ENCODE data around the gene SCARB2.

DNA sequence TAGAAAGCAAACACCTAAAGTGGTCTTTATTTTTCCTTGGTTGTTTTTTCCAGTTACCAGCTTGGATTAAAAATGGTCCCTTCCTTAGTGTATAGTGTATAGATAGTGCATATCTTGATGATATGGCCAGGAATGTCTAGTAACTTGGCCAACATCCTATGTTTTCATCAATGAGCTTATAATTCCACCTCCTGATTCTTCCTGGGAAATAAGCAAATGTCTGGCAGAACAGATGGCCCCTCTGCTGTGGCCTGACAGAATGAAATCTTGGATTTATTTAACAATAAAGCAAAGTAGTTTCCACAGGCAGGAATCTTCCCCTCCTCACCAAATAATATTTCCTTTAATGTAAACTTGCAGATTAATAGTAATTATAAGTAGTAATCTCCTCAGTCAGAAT, 6.1 kb downstream of the SCARB2 start:
- TF ChIP-seq CTCF (IDR thresholded peaks at IDR 0.05; ENCODE audit: extremely low read depth in 1 of 2, insufficient read depth in 1 of 2, low read depth in 1 of 2, low read length in 2 of 2) (no peak), EZH2 (IDR thresholded peaks at IDR 0.05; ENCODE audit: borderline replicate concordance, low read depth, low read length, severe bottlenecking) (no peak), POLR2A (IDR thresholded peaks at IDR 0.05; ENCODE audit: low read depth, low read length) (no peak), JUN (IDR thresholded peaks at IDR 0.05; ENCODE audit: borderline replicate concordance, insufficient read depth, insufficient read length, low read depth) (no peak), POLR2AphosphoS5 (IDR thresholded peaks at IDR 0.05; ENCODE audit: insufficient read depth, low read depth, low read length) (no peak), GATA2 (IDR thresholded peaks at IDR 0.05; ENCODE audit: insufficient read depth, insufficient read length, low read depth, low read length) (no peak), MYC (IDR thresholded peaks at IDR 0.05; ENCODE audit: low read depth, low read length) (no peak)
- TF ChIP-seq, protein P1, sequence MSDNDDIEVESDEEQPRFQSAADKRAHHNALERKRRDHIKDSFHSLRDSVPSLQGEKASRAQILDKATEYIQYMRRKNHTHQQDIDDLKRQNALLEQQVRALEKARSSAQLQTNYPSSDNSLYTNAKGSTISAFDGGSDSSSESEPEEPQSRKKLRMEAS (IDR thresholded peaks at IDR 0.05; ENCODE audit: insufficient read depth, insufficient read length): no peak
